DND-41 (cell line): ENCODE measurements around the gene COL6A5.

ENCODE experiments used
- EZH2 ChIP-seq: IDR thresholded peaks from 3 replicates; pipeline ENCODE4 v1.6.1; 2012; ENCODE audit warnings: borderline replicate concordance, low read depth, mild to moderate bottlenecking, moderate library complexity, low read length, inconsistent platforms; ENCODE audit not compliant: severe bottlenecking
- TF ChIP-seq, protein P1 (sequence below): IDR thresholded peaks from 2 replicates; pipeline ENCODE4 v1.5.1; 2012; ENCODE audit warnings: borderline replicate concordance, low read length, moderate library complexity, mild to moderate bottlenecking; ENCODE audit not compliant: poor library complexity, severe bottlenecking; ENCODE audit errors: extremely low read depth

DNA sequence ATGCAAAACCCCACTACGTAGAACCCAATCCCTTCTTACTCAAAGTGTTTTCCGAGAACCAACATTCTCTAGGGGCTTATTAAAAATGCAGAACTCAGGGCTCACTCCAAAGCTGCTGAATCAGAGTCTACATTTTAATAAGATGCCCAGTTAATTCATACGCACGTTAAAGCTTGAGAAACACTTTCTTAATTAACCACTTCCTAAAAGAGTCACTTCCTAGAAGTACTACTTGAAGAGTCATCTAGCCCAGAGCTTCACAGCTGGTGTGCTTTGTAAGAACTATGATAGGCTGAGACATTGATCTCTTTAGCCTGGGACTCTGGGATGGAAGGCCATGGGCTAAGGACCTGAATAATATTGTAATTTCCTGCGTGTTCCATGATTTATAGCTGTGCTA lies 9.0 kb downstream of the COL6A5 start:
- TF ChIP-seq, protein P1, sequence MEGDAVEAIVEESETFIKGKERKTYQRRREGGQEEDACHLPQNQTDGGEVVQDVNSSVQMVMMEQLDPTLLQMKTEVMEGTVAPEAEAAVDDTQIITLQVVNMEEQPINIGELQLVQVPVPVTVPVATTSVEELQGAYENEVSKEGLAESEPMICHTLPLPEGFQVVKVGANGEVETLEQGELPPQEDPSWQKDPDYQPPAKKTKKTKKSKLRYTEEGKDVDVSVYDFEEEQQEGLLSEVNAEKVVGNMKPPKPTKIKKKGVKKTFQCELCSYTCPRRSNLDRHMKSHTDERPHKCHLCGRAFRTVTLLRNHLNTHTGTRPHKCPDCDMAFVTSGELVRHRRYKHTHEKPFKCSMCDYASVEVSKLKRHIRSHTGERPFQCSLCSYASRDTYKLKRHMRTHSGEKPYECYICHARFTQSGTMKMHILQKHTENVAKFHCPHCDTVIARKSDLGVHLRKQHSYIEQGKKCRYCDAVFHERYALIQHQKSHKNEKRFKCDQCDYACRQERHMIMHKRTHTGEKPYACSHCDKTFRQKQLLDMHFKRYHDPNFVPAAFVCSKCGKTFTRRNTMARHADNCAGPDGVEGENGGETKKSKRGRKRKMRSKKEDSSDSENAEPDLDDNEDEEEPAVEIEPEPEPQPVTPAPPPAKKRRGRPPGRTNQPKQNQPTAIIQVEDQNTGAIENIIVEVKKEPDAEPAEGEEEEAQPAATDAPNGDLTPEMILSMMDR: no peak
- TF ChIP-seq EZH2: no peak
